ENCODE measurements around the gene HCFC1.

Gene HCFC1

DNA sequence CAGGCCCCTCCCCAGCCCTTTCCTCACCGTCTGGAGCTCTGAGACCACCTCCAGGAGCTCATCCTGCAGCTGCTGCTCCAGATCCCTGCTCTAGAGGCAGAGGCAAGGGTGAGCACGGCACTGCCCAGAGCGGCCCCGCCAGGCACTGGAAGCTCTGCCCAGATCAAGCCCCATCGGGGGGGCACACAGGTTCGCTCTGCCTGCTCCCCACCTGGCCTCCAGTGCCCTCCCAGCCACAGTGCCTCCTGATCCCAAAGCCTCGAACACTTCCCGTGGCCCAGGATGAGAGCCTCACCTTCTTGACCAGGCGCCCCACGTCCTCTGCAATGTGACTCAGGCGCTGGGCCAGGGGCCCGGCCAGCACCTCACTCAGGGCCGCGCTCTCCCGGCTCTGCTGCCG, 50.5 kb downstream of the HCFC1 start:
- DNase-seq (ENCODE audit: low read depth): no peak
- TF ChIP-seq, protein P1, sequence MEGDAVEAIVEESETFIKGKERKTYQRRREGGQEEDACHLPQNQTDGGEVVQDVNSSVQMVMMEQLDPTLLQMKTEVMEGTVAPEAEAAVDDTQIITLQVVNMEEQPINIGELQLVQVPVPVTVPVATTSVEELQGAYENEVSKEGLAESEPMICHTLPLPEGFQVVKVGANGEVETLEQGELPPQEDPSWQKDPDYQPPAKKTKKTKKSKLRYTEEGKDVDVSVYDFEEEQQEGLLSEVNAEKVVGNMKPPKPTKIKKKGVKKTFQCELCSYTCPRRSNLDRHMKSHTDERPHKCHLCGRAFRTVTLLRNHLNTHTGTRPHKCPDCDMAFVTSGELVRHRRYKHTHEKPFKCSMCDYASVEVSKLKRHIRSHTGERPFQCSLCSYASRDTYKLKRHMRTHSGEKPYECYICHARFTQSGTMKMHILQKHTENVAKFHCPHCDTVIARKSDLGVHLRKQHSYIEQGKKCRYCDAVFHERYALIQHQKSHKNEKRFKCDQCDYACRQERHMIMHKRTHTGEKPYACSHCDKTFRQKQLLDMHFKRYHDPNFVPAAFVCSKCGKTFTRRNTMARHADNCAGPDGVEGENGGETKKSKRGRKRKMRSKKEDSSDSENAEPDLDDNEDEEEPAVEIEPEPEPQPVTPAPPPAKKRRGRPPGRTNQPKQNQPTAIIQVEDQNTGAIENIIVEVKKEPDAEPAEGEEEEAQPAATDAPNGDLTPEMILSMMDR (conservative IDR thresholded peaks at IDR 0.05; ENCODE audit: low read length): no peak
- H3K4me3 ChIP-seq (ENCODE audit: low read length): no peak overlapping the region

DNA sequence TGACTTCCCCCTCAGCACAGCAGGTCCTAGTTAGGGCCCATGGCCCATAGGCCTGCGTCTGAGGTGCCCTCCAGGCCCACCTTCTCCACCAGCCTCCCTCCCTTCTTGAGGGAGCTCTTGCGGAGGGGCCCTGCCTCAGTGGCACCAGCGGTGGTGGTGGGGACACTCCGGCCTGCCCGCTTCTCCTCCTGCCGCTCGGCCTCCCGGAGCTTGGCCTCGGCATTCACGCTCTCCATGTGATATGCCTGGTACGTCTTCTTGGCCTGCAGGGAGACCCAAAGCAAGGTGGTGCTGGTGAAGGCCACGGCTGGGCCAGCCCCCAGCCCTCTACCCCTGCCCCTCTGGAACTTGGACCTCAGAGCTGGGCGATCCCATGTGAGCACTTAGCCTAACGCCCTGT, 51.1 kb downstream of the HCFC1 start:
- H3K4me3 ChIP-seq (ENCODE audit: low read length): no peak overlapping the region
- DNase-seq (ENCODE audit: low read depth): no peak
- TF ChIP-seq, protein P1 (conservative IDR thresholded peaks at IDR 0.05; ENCODE audit: low read length): no peak

- TF ChIP-seq, protein P1 (conservative IDR thresholded peaks at IDR 0.05; ENCODE audit: low read length): no peak
- no peak overlapping the region for H3K4me3 ChIP-seq (ENCODE audit: low read length)
- DNase-seq (ENCODE audit: low read depth): no peak
Observed at GRCh38 chrX:153919281-153919680, 52.3 kb downstream of the HCFC1 start.

DNA sequence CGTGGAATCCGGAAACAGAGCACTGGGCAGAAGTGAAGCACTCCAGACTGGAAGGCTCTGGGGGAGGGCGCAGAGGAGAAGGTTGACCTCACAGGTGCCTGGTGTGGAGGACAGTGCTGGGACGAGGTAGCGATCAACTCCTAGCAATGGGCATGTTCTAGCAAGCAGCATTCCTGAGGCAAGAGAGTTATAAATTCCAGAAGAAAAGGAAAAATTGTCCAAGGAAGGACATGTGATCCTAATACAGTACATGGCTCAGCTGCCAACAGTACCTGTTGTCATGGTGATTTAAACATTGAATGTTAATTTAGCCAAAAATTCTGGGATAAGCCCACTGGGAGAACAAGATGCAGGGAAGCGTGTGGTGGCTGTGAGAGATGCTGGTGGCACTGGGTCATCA, 53.7 kb downstream of the HCFC1 start:
- H3K4me3 ChIP-seq (ENCODE audit: low read length): no peak overlapping the region
- TF ChIP-seq, protein P1 (conservative IDR thresholded peaks at IDR 0.05; ENCODE audit: low read length): no peak
- no peak for DNase-seq (ENCODE audit: low read depth)

DNA sequence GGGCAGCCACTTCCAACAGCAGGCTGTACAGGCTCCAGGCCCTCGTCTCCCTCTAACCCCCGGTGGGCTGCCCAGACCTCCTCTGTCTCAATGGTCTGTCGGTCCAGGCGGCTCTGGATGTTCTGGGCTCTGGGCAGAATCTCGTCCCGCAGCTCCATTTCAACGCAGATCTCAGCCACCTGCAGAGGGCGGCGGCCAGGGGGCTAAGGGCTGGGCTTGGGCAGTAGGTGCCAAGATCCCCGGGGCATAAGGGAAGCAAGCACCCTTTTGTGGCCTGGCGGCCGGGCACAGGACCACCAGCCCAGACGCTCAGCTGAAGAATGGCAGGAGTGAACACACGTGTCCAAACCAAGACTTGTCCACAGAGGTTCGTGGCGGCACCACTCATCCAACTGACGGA, 57.9 kb downstream of the HCFC1 start:
- no peak for DNase-seq (ENCODE audit: low read depth)
- TF ChIP-seq, protein P1 (conservative IDR thresholded peaks at IDR 0.05; ENCODE audit: low read length): no peak
- H3K4me3 ChIP-seq (ENCODE audit: low read length): no peak overlapping the region

GRCh38 chrX:153913211-153913610, 58.4 kb downstream of the HCFC1 start:
- DNase-seq (ENCODE audit: low read depth): no peak
- no peak overlapping the region for H3K4me3 ChIP-seq (ENCODE audit: low read length)
- TF ChIP-seq, protein P1 (conservative IDR thresholded peaks at IDR 0.05; ENCODE audit: low read length): no peak

DNA sequence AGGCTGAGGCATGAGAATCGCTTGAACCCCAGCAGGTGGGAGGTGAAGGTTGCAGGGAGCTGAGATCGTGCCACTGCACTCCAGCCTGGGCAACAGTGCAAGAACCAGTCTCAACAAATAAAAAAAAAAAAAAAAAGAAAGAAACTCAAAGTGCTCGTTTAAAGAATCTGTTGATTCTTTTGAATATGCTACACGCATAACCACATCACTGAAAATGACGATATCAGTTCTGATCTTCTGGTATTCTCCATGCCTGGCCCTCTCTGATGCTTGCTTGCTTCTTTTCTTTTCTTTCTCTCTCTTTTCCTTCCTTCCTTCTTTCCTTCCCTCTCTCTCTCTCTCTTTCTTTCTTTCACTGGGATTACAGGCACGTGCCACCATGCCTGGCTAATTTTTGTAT, 59.8 kb downstream of the HCFC1 start:
- no peak for DNase-seq (ENCODE audit: low read depth)
- TF ChIP-seq, protein P1 (conservative IDR thresholded peaks at IDR 0.05; ENCODE audit: low read length): no peak
- no peak overlapping the region for H3K4me3 ChIP-seq (ENCODE audit: low read length)
